K562 (cell line): ENCODE measurements around the gene EZH1. TPM values are rescaled to one million over a fixed set of nuclear protein-coding genes. Genes with fewer than 3 reads are reported as not detected.

ENCODE experiments used
- ARNT ChIP-seq, 2 experiments: fragments of 450-650 bp; IDR thresholded peaks; 2 replicates each; pipeline ENCODE4 v1.6.1; 2016; ENCODE audit warnings: mild to moderate bottlenecking in 1 of 2
- CC2D1A ChIP-seq: fragments of 450-650 bp; IDR thresholded peaks from 2 replicates; pipeline ENCODE4 v1.6.1; 2017; ENCODE audit warnings: mild to moderate bottlenecking
- ETV5 ChIP-seq: sonication (generic); formaldehyde crosslinking; IDR thresholded peaks from 2 replicates; pipeline ENCODE4 v1.4.0; 2020; ENCODE audit warnings: low read depth, mild to moderate bottlenecking, missing genetic modification reagents
- FOS ChIP-seq: IDR thresholded peaks from 3 replicates; pipeline ENCODE4 v1.6.1; 2011; ENCODE audit not compliant: insufficient read length; ENCODE audit errors: extremely low read depth
- FOXJ3 ChIP-seq: sonication (generic); formaldehyde crosslinking; IDR thresholded peaks from 2 replicates; pipeline ENCODE4 v1.4.0; 2020; ENCODE audit warnings: mild to moderate bottlenecking, missing genetic modification reagents
- JUN ChIP-seq, 2 experiments: sonication (generic) in 1 of 2; formaldehyde crosslinking in 1 of 2; IDR thresholded peaks; 2 replicates each; pipeline versions ENCODE4 v1.6.1 to v1.8.0; 2012 to 2022; ENCODE audit warnings: borderline replicate concordance in 2 of 2, mild to moderate bottlenecking in 2 of 2, improper control_type of control experiment in 1 of 2, low read depth in 1 of 2, low read length in 1 of 2, missing genetic modification reagents in 1 of 2
- SAFB ChIP-seq: fragments of 200-400 bp; formaldehyde crosslinking; IDR thresholded peaks from 2 replicates; pipeline ENCODE4 v1.6.1; 2017; ENCODE audit warnings: low read depth, low read length, borderline replicate concordance
- SMARCC2 ChIP-seq: fragments of 450-650 bp; IDR thresholded peaks from 2 replicates; pipeline ENCODE4 v1.6.1; 2017; ENCODE audit warnings: antibody characterized with exemption, moderate library complexity, mild to moderate bottlenecking, low read depth
- ZC3H4 ChIP-seq: sonication (generic); formaldehyde crosslinking; IDR thresholded peaks from 2 replicates; pipeline ENCODE4 v1.9.0; 2021; ENCODE audit warnings: missing genetic modification reagents, borderline replicate concordance
- ZKSCAN8 ChIP-seq: fragments of 200-800 bp; sonication (Bioruptor generic); IDR thresholded peaks from 2 replicates; pipeline ENCODE4 v1.6.1; 2016; ENCODE audit warnings: missing genetic modification characterization, missing compliant biosample characterization
- ZNF146 ChIP-seq: IDR thresholded peaks from one replicate; pipeline ENCODE4 v1.6.1; 2018; ENCODE audit warnings: missing compliant biosample characterization; ENCODE audit not compliant: unreplicated experiment
- ZNF239 ChIP-seq: fragments of 250-450 bp; sonication (Bioruptor Pico); IDR thresholded peaks from 2 replicates; pipeline ENCODE4 v1.4.0; 2020; ENCODE audit warnings: mild to moderate bottlenecking
- ZNF699 ChIP-seq: fragments of 250-450 bp; sonication (Bioruptor Pico); IDR thresholded peaks from 2 replicates; pipeline ENCODE4 v1.8.0; 2021; ENCODE audit warnings: mild to moderate bottlenecking, moderate library complexity; ENCODE audit not compliant: insufficient replicate concordance
- ZNF764 ChIP-seq: fragments of 250-450 bp; sonication (Bioruptor Pico); IDR thresholded peaks from 2 replicates; pipeline ENCODE4 v1.4.0; 2020; ENCODE audit warnings: low read depth, mild to moderate bottlenecking, moderate library complexity
- ZNF766 ChIP-seq: fragments of 200-800 bp; sonication (Bioruptor generic); conservative IDR thresholded peaks from 2 replicates; pipeline ENCODE4 v1.6.1; 2016; ENCODE audit warnings: missing genetic modification characterization, missing compliant biosample characterization
- ZNF79 ChIP-seq: fragments of 250-450 bp; sonication (Bioruptor Pico); IDR thresholded peaks from 2 replicates; pipeline ENCODE4 v1.4.0; 2020; ENCODE audit warnings: low read depth, mild to moderate bottlenecking, moderate library complexity
- polyA plus RNA-seq, 8 experiments: library from polyadenylated mRNA; depleted of rRNA in 4 of 8; stranded (reverse) in 5 of 8; unstranded in 3 of 8; fragments of >200 nt; fragmentation: Nextera tagmentation in 2 of 8; fragmentation: Illumina TruSeq in 1 of 8; extraction: Ambion mirVana in 2 of 8; extraction: Trizol in 1 of 8; gene quantifications; 2 replicates each; pipeline versions ENCODE4 v1.2.1 to v1.2.3, GENCODE V29; 2011 to 2014; ENCODE audit warnings: inconsistent platforms in 1 of 8, missing spikeins in 1 of 8
- total RNA-seq, 7 experiments: library from RNA; depleted of rRNA in 6 of 7; stranded (reverse); fragments of >200 nt in 6 of 7; fragmentation: Illumina TruSeq in 2 of 7; extraction: Trizol in 2 of 7; gene quantifications; 2 replicates each; pipeline versions ENCODE4 v1.2.1 to v1.2.3, GENCODE V29; 2011 to 2021; ENCODE audit warnings: low replicate concordance in 1 of 7
- TF ChIP-seq, protein P1 (sequence below): sonication (generic); formaldehyde crosslinking; IDR thresholded peaks from 2 replicates; pipeline ENCODE4 v1.8.0; 2022; ENCODE audit warnings: mild to moderate bottlenecking, missing genetic modification reagents
- TF ChIP-seq, protein P2 (sequence below): fragments of 200-800 bp; sonication (Bioruptor generic); IDR thresholded peaks from 2 replicates; pipeline ENCODE4 v1.6.1; 2017; ENCODE audit warnings: missing genetic modification characterization, missing compliant biosample characterization
- TF ChIP-seq, protein P3 (sequence below): fragments of 450-650 bp; IDR thresholded peaks from 2 replicates; pipeline ENCODE4 v1.6.1; 2016; ENCODE audit warnings: borderline replicate concordance
- TF ChIP-seq, protein P4 (sequence below): fragments of 450-650 bp; formaldehyde crosslinking; IDR thresholded peaks from 2 replicates; pipeline ENCODE4 v1.4.0; 2020; ENCODE audit warnings: mild to moderate bottlenecking, moderate library complexity
- TF ChIP-seq, protein P5 (sequence below): fragments of 450-650 bp; IDR thresholded peaks from 2 replicates; pipeline ENCODE4 v1.6.1; 2016

The EZH1 gene
- total and polyA plus RNA-seq, 9 of the 15 experiments (the other 6 are each of a cell fraction or from before 2014, with no cell fraction given) = 8.6 to 40.8 (median 22.9) TPM

DNA sequence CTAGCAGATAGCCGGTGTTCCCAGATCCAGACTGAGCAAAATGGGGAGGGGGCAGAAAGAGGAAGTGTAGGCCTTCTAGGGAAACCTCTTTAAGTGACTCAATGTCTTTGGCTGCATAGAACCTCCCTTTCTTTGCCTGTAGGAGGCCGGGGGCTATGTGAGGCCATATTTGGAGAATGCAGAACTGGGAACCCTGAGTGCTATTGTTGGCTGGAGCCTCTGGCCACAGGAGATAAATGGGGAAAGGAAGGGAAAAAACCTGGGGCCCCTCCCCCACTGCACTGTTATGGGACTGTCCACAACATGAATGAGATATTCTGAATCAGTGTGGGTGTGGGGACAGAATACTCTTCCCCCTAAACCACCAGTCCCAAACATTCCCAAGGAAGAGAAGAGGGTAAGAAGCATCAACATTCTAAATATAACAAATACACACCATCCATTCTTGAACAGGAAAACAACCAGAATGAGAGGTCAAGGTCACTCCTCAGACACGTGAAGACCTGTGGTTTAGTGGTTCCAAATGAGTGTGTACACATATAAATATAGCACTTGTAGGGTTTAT lies 30.8 kb upstream of the EZH1 start (continued):
- TF ChIP-seq FOXJ3 (CRISPR knock-in tag) (no peak), ZKSCAN8 (CRISPR knock-in tag) (no peak), SMARCC2 (0 out of 2 replicates have a peak, but pooled peaks have one; percentile 42), ZNF699 (CRISPR knock-in tag) (no peak), ZNF239 (CRISPR knock-in tag) (no peak), JUN (IDR thresholded peaks at IDR 0.05; ENCODE audit: borderline replicate concordance, low read depth, low read length) (no peak), JUN (CRISPR knock-in tag; IDR thresholded peaks at IDR 0.05; ENCODE audit: borderline replicate concordance) (no peak), ZNF146 (CRISPR knock-in tag) (no peak), ZNF766 (CRISPR knock-in tag) (peak; percentile 88), ZNF79 (CRISPR knock-in tag) (no peak), SAFB (no peak), ARNT (IDR thresholded peaks at IDR 0.05) (no peak), ZNF764 (no peak), FOS (no peak), ZC3H4 (no peak), CC2D1A (no peak), ETV5 (no peak)
- TF ChIP-seq, protein P1, sequence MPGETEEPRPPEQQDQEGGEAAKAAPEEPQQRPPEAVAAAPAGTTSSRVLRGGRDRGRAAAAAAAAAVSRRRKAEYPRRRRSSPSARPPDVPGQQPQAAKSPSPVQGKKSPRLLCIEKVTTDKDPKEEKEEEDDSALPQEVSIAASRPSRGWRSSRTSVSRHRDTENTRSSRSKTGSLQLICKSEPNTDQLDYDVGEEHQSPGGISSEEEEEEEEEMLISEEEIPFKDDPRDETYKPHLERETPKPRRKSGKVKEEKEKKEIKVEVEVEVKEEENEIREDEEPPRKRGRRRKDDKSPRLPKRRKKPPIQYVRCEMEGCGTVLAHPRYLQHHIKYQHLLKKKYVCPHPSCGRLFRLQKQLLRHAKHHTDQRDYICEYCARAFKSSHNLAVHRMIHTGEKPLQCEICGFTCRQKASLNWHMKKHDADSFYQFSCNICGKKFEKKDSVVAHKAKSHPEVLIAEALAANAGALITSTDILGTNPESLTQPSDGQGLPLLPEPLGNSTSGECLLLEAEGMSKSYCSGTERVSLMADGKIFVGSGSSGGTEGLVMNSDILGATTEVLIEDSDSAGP (CRISPR knock-in tag) = no peak
- TF ChIP-seq, protein P2, sequence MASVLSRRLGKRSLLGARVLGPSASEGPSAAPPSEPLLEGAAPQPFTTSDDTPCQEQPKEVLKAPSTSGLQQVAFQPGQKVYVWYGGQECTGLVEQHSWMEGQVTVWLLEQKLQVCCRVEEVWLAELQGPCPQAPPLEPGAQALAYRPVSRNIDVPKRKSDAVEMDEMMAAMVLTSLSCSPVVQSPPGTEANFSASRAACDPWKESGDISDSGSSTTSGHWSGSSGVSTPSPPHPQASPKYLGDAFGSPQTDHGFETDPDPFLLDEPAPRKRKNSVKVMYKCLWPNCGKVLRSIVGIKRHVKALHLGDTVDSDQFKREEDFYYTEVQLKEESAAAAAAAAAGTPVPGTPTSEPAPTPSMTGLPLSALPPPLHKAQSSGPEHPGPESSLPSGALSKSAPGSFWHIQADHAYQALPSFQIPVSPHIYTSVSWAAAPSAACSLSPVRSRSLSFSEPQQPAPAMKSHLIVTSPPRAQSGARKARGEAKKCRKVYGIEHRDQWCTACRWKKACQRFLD (CRISPR knock-in tag) = no peak
- TF ChIP-seq, protein P3, sequence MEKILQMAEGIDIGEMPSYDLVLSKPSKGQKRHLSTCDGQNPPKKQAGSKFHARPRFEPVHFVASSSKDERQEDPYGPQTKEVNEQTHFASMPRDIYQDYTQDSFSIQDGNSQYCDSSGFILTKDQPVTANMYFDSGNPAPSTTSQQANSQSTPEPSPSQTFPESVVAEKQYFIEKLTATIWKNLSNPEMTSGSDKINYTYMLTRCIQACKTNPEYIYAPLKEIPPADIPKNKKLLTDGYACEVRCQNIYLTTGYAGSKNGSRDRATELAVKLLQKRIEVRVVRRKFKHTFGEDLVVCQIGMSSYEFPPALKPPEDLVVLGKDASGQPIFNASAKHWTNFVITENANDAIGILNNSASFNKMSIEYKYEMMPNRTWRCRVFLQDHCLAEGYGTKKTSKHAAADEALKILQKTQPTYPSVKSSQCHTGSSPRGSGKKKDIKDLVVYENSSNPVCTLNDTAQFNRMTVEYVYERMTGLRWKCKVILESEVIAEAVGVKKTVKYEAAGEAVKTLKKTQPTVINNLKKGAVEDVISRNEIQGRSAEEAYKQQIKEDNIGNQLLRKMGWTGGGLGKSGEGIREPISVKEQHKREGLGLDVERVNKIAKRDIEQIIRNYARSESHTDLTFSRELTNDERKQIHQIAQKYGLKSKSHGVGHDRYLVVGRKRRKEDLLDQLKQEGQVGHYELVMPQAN = no peak; the same call in 1 of the 2 replicates
- TF ChIP-seq, protein P4, sequence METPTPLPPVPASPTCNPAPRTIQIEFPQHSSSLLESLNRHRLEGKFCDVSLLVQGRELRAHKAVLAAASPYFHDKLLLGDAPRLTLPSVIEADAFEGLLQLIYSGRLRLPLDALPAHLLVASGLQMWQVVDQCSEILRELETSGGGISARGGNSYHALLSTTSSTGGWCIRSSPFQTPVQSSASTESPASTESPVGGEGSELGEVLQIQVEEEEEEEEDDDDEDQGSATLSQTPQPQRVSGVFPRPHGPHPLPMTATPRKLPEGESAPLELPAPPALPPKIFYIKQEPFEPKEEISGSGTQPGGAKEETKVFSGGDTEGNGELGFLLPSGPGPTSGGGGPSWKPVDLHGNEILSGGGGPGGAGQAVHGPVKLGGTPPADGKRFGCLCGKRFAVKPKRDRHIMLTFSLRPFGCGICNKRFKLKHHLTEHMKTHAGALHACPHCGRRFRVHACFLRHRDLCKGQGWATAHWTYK (CRISPR knock-in tag) = no peak
- TF ChIP-seq, protein P5, sequence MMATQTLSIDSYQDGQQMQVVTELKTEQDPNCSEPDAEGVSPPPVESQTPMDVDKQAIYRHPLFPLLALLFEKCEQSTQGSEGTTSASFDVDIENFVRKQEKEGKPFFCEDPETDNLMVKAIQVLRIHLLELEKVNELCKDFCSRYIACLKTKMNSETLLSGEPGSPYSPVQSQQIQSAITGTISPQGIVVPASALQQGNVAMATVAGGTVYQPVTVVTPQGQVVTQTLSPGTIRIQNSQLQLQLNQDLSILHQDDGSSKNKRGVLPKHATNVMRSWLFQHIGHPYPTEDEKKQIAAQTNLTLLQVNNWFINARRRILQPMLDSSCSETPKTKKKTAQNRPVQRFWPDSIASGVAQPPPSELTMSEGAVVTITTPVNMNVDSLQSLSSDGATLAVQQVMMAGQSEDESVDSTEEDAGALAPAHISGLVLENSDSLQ = no peak
